ENCODE measurements around the gene CPA3. TPM values are rescaled to one million over a fixed set of nuclear protein-coding genes. Genes with fewer than 3 reads are reported as not detected.

The CPA3 gene
- total RNA-seq, 5 donors from 2014 or later (not counting 1 experiment from before 2014, with no cell fraction given), result 0.20 to 2.3 (median 0.75) TPM; not detected in 1

- ChIA-PET POLR2A (no interaction called here), CTCF (no interaction called here)
- Mint-ChIP-seq H3K27me3 (peaks cover 14 to 17% of the 10 kb centered on the region in 2 donors), H3K4me3 (no peak overlapping the region), H3K36me3 (no peaks in the 10 kb centered on the region), H3K9me3 (no peaks in the 10 kb centered on the region), H3K4me1 (no peaks in the 10 kb centered on the region), H3K27ac (no peak overlapping the region)
- no peak overlapping the region for H3K4me3 ChIP-seq (ENCODE audit: control insufficient read depth in 1 of 2, extremely low read depth in 1 of 2, low read length in 1 of 2)
- WGBS (ENCODE audit: insufficient coverage), result 40% methylated on average over 1 of the region's 2 CpGs
- H3K4me1 ChIP-seq (ENCODE audit: control insufficient read depth in 1 of 2, extremely low read depth in 1 of 2, insufficient read depth in 2 of 2, low read length in 2 of 2), result no peaks in the 10 kb centered on the region
- no peak for ATAC-seq (replicated peaks in 1 of 4)
- H3K27ac ChIP-seq (ENCODE audit: low read length), result no peak overlapping the region
- no peaks in the 10 kb centered on the region for H3K9me3 ChIP-seq
- H3K27me3 ChIP-seq (replicated peaks in 1 of 2; ENCODE audit: control insufficient read depth in 2 of 2, extremely low read depth in 1 of 2, insufficient read depth in 2 of 2, low read length in 1 of 2), result peaks cover 0 to 5% of the 10 kb centered on the region in 2 experiments
- DNase-seq, result no peak
- H3K36me3 ChIP-seq (ENCODE audit: control insufficient read depth in 2 of 2, extremely low read depth in 1 of 2, insufficient read depth in 1 of 2, low read length in 1 of 2), result no peaks in the 10 kb centered on the region
These were observed 37.9 kb downstream of the CPA3 start for GRCh38 chr3:148903022-148903442.

GRCh38 chr3:148903941-148904340, 38.8 kb downstream of the CPA3 start:
- no peaks in the 10 kb centered on the region for H3K36me3 ChIP-seq (ENCODE audit: control insufficient read depth in 2 of 2, extremely low read depth in 1 of 2, insufficient read depth in 1 of 2, low read length in 1 of 2)
- H3K27me3 ChIP-seq (replicated peaks in 1 of 2; ENCODE audit: control insufficient read depth in 2 of 2, extremely low read depth in 1 of 2, insufficient read depth in 2 of 2, low read length in 1 of 2), result peaks cover 0 to 8% of the 10 kb centered on the region in 2 experiments
- H3K4me3 ChIP-seq (ENCODE audit: control insufficient read depth in 1 of 2, extremely low read depth in 1 of 2, low read length in 1 of 2), result no peak overlapping the region
- no peak for ATAC-seq (replicated peaks in 1 of 4)
- H3K27ac Mint-ChIP-seq, result no peak overlapping the region
- no peaks in the 10 kb centered on the region for H3K36me3 Mint-ChIP-seq
- H3K9me3 Mint-ChIP-seq, result no peaks in the 10 kb centered on the region
- no peaks in the 10 kb centered on the region for H3K4me1 Mint-ChIP-seq
- no peaks in the 10 kb centered on the region for H3K4me1 ChIP-seq (ENCODE audit: control insufficient read depth in 1 of 2, extremely low read depth in 1 of 2, insufficient read depth in 2 of 2, low read length in 2 of 2)
- CTCF ChIA-PET, result no interaction called here
- H3K27ac ChIP-seq (ENCODE audit: low read length), result no peak overlapping the region
- no peak overlapping the region for H3K4me3 Mint-ChIP-seq
- H3K9me3 ChIP-seq, result no peaks in the 10 kb centered on the region
- peaks cover 18 to 22% of the 10 kb centered on the region in 2 donors for H3K27me3 Mint-ChIP-seq
- no peak for DNase-seq
- POLR2A ChIA-PET, result no interaction called here

- no CpG with 5 or more reads among the region's 2 CpGs for WGBS (ENCODE audit: insufficient coverage)
- Mint-ChIP-seq H3K36me3 (no peaks in the 10 kb centered on the region), H3K4me3 (no peak overlapping the region), H3K27ac (no peak overlapping the region), H3K27me3 (peaks cover 31 to 34% of the 10 kb centered on the region in 2 donors), H3K4me1 (no peaks in the 10 kb centered on the region), H3K9me3 (no peaks in the 10 kb centered on the region)
- H3K36me3 ChIP-seq (ENCODE audit: control insufficient read depth in 2 of 2, extremely low read depth in 1 of 2, insufficient read depth in 1 of 2, low read length in 1 of 2), result no peaks in the 10 kb centered on the region
- POLR2A ChIA-PET, result interaction anchor here in 1 of 2 donors (0.6 kb wide), 1 partner anchor 535 kb away, joined by 3 read pairs; no protein-coding TSS in a partner anchor
- CTCF ChIA-PET, result interaction anchor here in 1 of 2 donors (0.6 kb wide), 1 partner anchor 1455 kb away, joined by 3 read pairs; no protein-coding TSS in a partner anchor
- no peak for ATAC-seq (replicated peaks in 1 of 4)
- no peak overlapping the region for H3K4me3 ChIP-seq (ENCODE audit: control insufficient read depth in 1 of 2, extremely low read depth in 1 of 2, low read length in 1 of 2)
- H3K4me1 ChIP-seq (ENCODE audit: control insufficient read depth in 1 of 2, extremely low read depth in 1 of 2, insufficient read depth in 2 of 2, low read length in 2 of 2), result no peaks in the 10 kb centered on the region
- H3K27me3 ChIP-seq (replicated peaks in 1 of 2; ENCODE audit: control insufficient read depth in 2 of 2, extremely low read depth in 1 of 2, insufficient read depth in 2 of 2, low read length in 1 of 2), result peaks cover 0 to 9% of the 10 kb centered on the region in 2 experiments
- no peak for DNase-seq
- no peak overlapping the region for H3K27ac ChIP-seq (ENCODE audit: low read length)
- H3K9me3 ChIP-seq, result no peaks in the 10 kb centered on the region
These were observed 41.6 kb downstream of the CPA3 start for GRCh38 chr3:148906667-148907066.

- no CpG with 5 or more reads among the region's 2 CpGs for WGBS (ENCODE audit: insufficient coverage)
- no peak for DNase-seq
These were observed 46.1 kb downstream of the CPA3 start for GRCh38 chr3:148911173-148911572.

GRCh38 chr3:148911592-148911991, 46.5 kb downstream of the CPA3 start:
- no peaks in the 10 kb centered on the region for H3K4me1 ChIP-seq (ENCODE audit: control insufficient read depth in 1 of 2, extremely low read depth in 1 of 2, insufficient read depth in 2 of 2, low read length in 2 of 2)
- H3K4me3 ChIP-seq (ENCODE audit: control insufficient read depth in 1 of 2, extremely low read depth in 1 of 2, low read length in 1 of 2), result no peak overlapping the region
- ChIA-PET POLR2A (no interaction called here), CTCF (no interaction called here)
- Mint-ChIP-seq H3K4me1 (no peaks in the 10 kb centered on the region), H3K36me3 (no peaks in the 10 kb centered on the region), H3K4me3 (no peak overlapping the region), H3K9me3 (no peaks in the 10 kb centered on the region), H3K27ac (no peak overlapping the region), H3K27me3 (peaks cover 24 to 31% of the 10 kb centered on the region in 2 donors)
- H3K9me3 ChIP-seq, result no peaks in the 10 kb centered on the region
- peaks cover 0 to 8% of the 10 kb centered on the region in 2 experiments for H3K27me3 ChIP-seq (replicated peaks in 1 of 2; ENCODE audit: control insufficient read depth in 2 of 2, extremely low read depth in 1 of 2, insufficient read depth in 2 of 2, low read length in 1 of 2)
- ATAC-seq (replicated peaks in 1 of 4), result no peak
- H3K36me3 ChIP-seq (ENCODE audit: control insufficient read depth in 2 of 2, extremely low read depth in 1 of 2, insufficient read depth in 1 of 2, low read length in 1 of 2), result no peaks in the 10 kb centered on the region
- WGBS (ENCODE audit: insufficient coverage), result no CpG with 5 or more reads among the region's 2 CpGs
- H3K27ac ChIP-seq (ENCODE audit: low read length), result no peak overlapping the region
- no peak for DNase-seq

More at GRCh38 chr3:148911173-148911572, 46.1 kb downstream of the CPA3 start:
- Histone ChIP-seq H3K4me1 (ENCODE audit: control insufficient read depth in 1 of 2, extremely low read depth in 1 of 2, insufficient read depth in 2 of 2, low read length in 2 of 2) (no peaks in the 10 kb centered on the region), H3K36me3 (ENCODE audit: control insufficient read depth in 2 of 2, extremely low read depth in 1 of 2, insufficient read depth in 1 of 2, low read length in 1 of 2) (no peaks in the 10 kb centered on the region), H3K27ac (ENCODE audit: low read length) (no peak overlapping the region), H3K9me3 (no peaks in the 10 kb centered on the region), H3K4me3 (ENCODE audit: control insufficient read depth in 1 of 2, extremely low read depth in 1 of 2, low read length in 1 of 2) (no peak overlapping the region), H3K27me3 (replicated peaks in 1 of 2; ENCODE audit: control insufficient read depth in 2 of 2, extremely low read depth in 1 of 2, insufficient read depth in 2 of 2, low read length in 1 of 2) (peaks cover 0 to 8% of the 10 kb centered on the region in 2 experiments)
- ChIA-PET CTCF (no interaction called here), POLR2A (no interaction called here)
- H3K27me3 Mint-ChIP-seq, result peaks cover 27 to 32% of the 10 kb centered on the region in 2 donors
- ATAC-seq (replicated peaks in 1 of 4), result no peak
- H3K4me3 Mint-ChIP-seq, result no peak overlapping the region
- H3K36me3 Mint-ChIP-seq, result no peaks in the 10 kb centered on the region
- H3K27ac Mint-ChIP-seq, result no peak overlapping the region
- no peaks in the 10 kb centered on the region for H3K4me1 Mint-ChIP-seq
- H3K9me3 Mint-ChIP-seq, result no peaks in the 10 kb centered on the region

GRCh38 chr3:148914936-148915690, 50.0 kb downstream of the CPA3 start:
- Mint-ChIP-seq H3K4me3 (no peak overlapping the region), H3K27me3 (peaks cover 11 to 13% of the 10 kb centered on the region in 2 donors), H3K9me3 (no peaks in the 10 kb centered on the region), H3K36me3 (no peaks in the 10 kb centered on the region), H3K4me1 (no peaks in the 10 kb centered on the region), H3K27ac (no peak overlapping the region)
- H3K36me3 ChIP-seq (ENCODE audit: control insufficient read depth in 2 of 2, extremely low read depth in 1 of 2, insufficient read depth in 1 of 2, low read length in 1 of 2), result no peaks in the 10 kb centered on the region
- DNase-seq, result no peak
- no peaks in the 10 kb centered on the region for H3K9me3 ChIP-seq
- H3K27me3 ChIP-seq (replicated peaks in 1 of 2; ENCODE audit: control insufficient read depth in 2 of 2, extremely low read depth in 1 of 2, insufficient read depth in 2 of 2, low read length in 1 of 2), result peaks cover 0 to 3% of the 10 kb centered on the region in 2 experiments
- no peak overlapping the region for H3K4me3 ChIP-seq (ENCODE audit: control insufficient read depth in 1 of 2, extremely low read depth in 1 of 2, low read length in 1 of 2)
- H3K4me1 ChIP-seq (ENCODE audit: control insufficient read depth in 1 of 2, extremely low read depth in 1 of 2, insufficient read depth in 2 of 2, low read length in 2 of 2), result no peaks in the 10 kb centered on the region
- ChIA-PET POLR2A (no interaction called here), CTCF (no interaction called here)
- WGBS (ENCODE audit: insufficient coverage), result no CpG with 5 or more reads among the region's 1 CpG
- H3K27ac ChIP-seq (ENCODE audit: low read length), result no peak overlapping the region
- no peak for ATAC-seq (replicated peaks in 1 of 4)

Data from T-cell (primary cell).